T-cell (primary cell): ENCODE measurements around the gene DAAM2. TPM values are rescaled to one million over a fixed set of nuclear protein-coding genes. Genes with fewer than 3 reads are reported as not detected.

Source experiments
- ATAC-seq, 4 experiments: fragments of 200-7000 bp in 3 of 4; fragments of 150-1000 bp in 1 of 4; cut with Tn5 transposase; replicated peaks in 1 of 4; 1 replicate in 3 of 4; 2 replicates in 1 of 4; pipeline ENCODE4 v1.10.0; 2021; ENCODE audit warnings: moderate library complexity in 3 of 4, mild to moderate bottlenecking in 2 of 4, moderate number of reproducible peaks in 1 of 4
- CTCF ChIA-PET, 2 donors: fragments of 300-600 bp; sonication (Branson Sonifier 250); formaldehyde crosslinking; loops; one replicate each; lab custom pipeline; 2022; ENCODE audit warnings: antibody characterized with exemption in 2 of 2; lab: Charles Lee
- POLR2A ChIA-PET, 2 donors: fragments of 300-600 bp; sonication (Branson Sonifier 250); formaldehyde crosslinking; loops; one replicate each; lab custom pipeline; 2022; ENCODE audit warnings: antibody characterized with exemption in 2 of 2; lab: Charles Lee
- DNase-seq, 35 experiments: peaks; one replicate each; pipeline versions ENCODE4 v3.0.0 to v3.0.0-alpha.2; 2013 to 2023
- H3K27ac ChIP-seq: one replicate; pipeline ENCODE4 v1.5.1; 2013; ENCODE audit warnings: low read length
- H3K27me3 ChIP-seq, 2 experiments: replicated peaks in 1 of 2; 1 replicate in 1 of 2; 2 replicates in 1 of 2; pipeline versions ENCODE4 v1.6.1 to v1.7.0; 2013; ENCODE audit warnings: low read length in 1 of 2, mixed read lengths in 1 of 2; ENCODE audit not compliant: control insufficient read depth in 2 of 2, insufficient read depth in 2 of 2; ENCODE audit errors: extremely low read depth in 1 of 2
- H3K36me3 ChIP-seq, 2 donors: 1 replicate in 1 of 2; 2 replicates in 1 of 2; pipeline versions ENCODE4 v1.6.1 to v1.7.0; 2013; ENCODE audit warnings: low read length in 1 of 2; ENCODE audit not compliant: control insufficient read depth in 2 of 2, insufficient read depth in 1 of 2; ENCODE audit errors: extremely low read depth in 1 of 2
- H3K4me1 ChIP-seq, 2 experiments: 1 replicate in 1 of 2; 2 replicates in 1 of 2; pipeline versions ENCODE4 v1.6.1 to v1.7.0; 2013; ENCODE audit warnings: low read length in 2 of 2, mixed read lengths in 1 of 2; ENCODE audit not compliant: insufficient read depth in 2 of 2, control insufficient read depth in 1 of 2; ENCODE audit errors: extremely low read depth in 1 of 2
- H3K4me3 ChIP-seq, 2 donors: 1 replicate in 1 of 2; 2 replicates in 1 of 2; pipeline versions ENCODE4 v1.5.1 to v1.7.0; 2013; ENCODE audit warnings: mild to moderate bottlenecking in 2 of 2, low read length in 1 of 2, moderate library complexity in 1 of 2; ENCODE audit not compliant: control insufficient read depth in 1 of 2; ENCODE audit errors: extremely low read depth in 1 of 2
- H3K9me3 ChIP-seq: 2 replicates; pipeline ENCODE4 v1.7.0; 2013
- H3K27ac Mint-ChIP-seq, 2 donors: one replicate each; pipeline ENCODE4 v1.8.0; 2020 to 2021; ENCODE audit warnings: mild to moderate bottlenecking in 2 of 2, mixed read lengths in 2 of 2
- H3K27me3 Mint-ChIP-seq, 2 donors: one replicate each; pipeline ENCODE4 v1.8.0; 2021 to 2022; ENCODE audit warnings: mixed read lengths in 2 of 2
- H3K36me3 Mint-ChIP-seq: one replicate; pipeline ENCODE4 v1.8.0; 2021; ENCODE audit warnings: mixed read lengths
- H3K4me1 Mint-ChIP-seq, 3 donors: one replicate each; pipeline ENCODE4 v1.8.0; 2020 to 2022; ENCODE audit warnings: mixed read lengths in 3 of 3, mild to moderate bottlenecking in 1 of 3
- H3K4me3 Mint-ChIP-seq, 3 donors: one replicate each; pipeline ENCODE4 v1.8.0; 2020 to 2022; ENCODE audit warnings: mild to moderate bottlenecking in 3 of 3, mixed read lengths in 3 of 3, moderate library complexity in 3 of 3
- H3K9me3 Mint-ChIP-seq, 3 donors: one replicate each; pipeline ENCODE4 v1.8.0; 2020 to 2022; ENCODE audit warnings: mixed read lengths in 3 of 3
- WGBS: methylation state at CpG from one replicate; pipeline ENCODE4 v1.1.5; 2013; ENCODE audit warnings: missing lambda C conversion rate; ENCODE audit not compliant: insufficient coverage; 5-methylcytosine and 5-hydroxymethylcytosine counted together
- total RNA-seq, 35 experiments: library from RNA in 6 of 35; stranded (reverse) in 6 of 35; fragments of 120-200 nt in 1 of 35; gene quantifications; one replicate each; pipeline versions ENCODE4 v1.2.1 to v1.2.4 and lab custom pipeline; 2013 to 2026

DAAM2 gene
- total RNA-seq (under 1 TPM in 2 of 5 donors, not detected in 3; 0.03 to 0.07 TPM), total RNA-seq (lab: John Stamatoyannopoulos, UW) (0 to 0.07 (median 0) reads per million in 29 experiments)
- 0.13 TPM for total RNA-seq (2013)

GRCh38 chr6:39791850-39792539 is at the start of gene DAAM2:
Gene DAAM2 (plus strand): TSS chr6:39792376. CDS start chr6:39856303, 63,927 bp downstream.
- no peak within 1 kb of the TSS for H3K27ac Mint-ChIP-seq
- peaks cover 0 to 6% (median 0%) of the 10 kb centered on the region in 3 donors for H3K4me1 Mint-ChIP-seq
- H3K4me3 ChIP-seq: no peak within 1 kb of the TSS
- CTCF ChIA-PET: no interaction called here
- WGBS: 7% methylated on average over 46 of the region's 55 CpGs
- H3K36me3 ChIP-seq: no peaks in the 10 kb centered on the region
- no peaks in the 10 kb centered on the region for H3K36me3 Mint-ChIP-seq
- POLR2A ChIA-PET: no interaction called here
- no peaks in the 10 kb centered on the region for H3K9me3 ChIP-seq
- no peaks in the 10 kb centered on the region for H3K4me1 ChIP-seq
- H3K4me3 Mint-ChIP-seq: peak within 1 kb of the TSS in 1 of 3 donors; percentile 40
- H3K27ac ChIP-seq: no peak within 1 kb of the TSS
- no peak for DNase-seq
- H3K9me3 Mint-ChIP-seq: no peaks in the 10 kb centered on the region
- H3K27me3 ChIP-seq: peaks cover 6 to 30% of the 10 kb centered on the region in 2 experiments
- peak in 1 of 4 experiments; percentile 27 for ATAC-seq
- H3K27me3 Mint-ChIP-seq: peaks cover 52 to 60% of the 10 kb centered on the region in 2 donors

DNA sequence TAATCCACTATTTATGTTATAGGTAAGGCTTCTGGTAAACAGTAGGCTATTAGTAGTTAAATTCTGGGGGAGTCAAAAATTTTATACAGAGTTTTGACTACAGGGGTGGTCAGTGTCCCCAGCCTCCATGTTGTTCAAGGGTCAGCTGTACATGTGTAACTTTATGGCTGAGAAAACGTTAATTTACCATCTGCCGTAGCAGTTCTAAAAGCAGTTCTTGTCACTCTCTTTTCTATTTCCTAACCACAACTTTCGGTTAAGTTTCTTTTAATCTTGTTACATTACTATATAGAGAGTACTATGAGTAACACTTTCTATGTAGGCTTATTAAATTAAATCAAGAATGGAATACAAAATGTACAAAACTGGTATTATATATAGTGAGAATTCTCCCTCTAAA is 45.4 kb upstream of the DAAM2 start:
- CTCF ChIA-PET: interaction anchor here in 1 of 2 donors (0.6 kb wide), 1 partner anchor 1686 kb away, joined by 3 read pairs; no protein-coding TSS in a partner anchor
- H3K4me1 ChIP-seq: no peaks in the 10 kb centered on the region
- H3K4me3 ChIP-seq: no peak overlapping the region
- H3K9me3 Mint-ChIP-seq: peaks cover 2 to 3% (median 3%) of the 10 kb centered on the region in 3 donors
- POLR2A ChIA-PET: no interaction called here
- H3K27me3 Mint-ChIP-seq: peaks cover 10 to 24% of the 10 kb centered on the region in 2 donors
- H3K36me3 Mint-ChIP-seq: no peaks in the 10 kb centered on the region
- no peak for DNase-seq
- peaks cover 0 to 3% of the 10 kb centered on the region in 2 experiments for H3K27me3 ChIP-seq
- no peak overlapping the region for H3K27ac Mint-ChIP-seq
- WGBS: no CpG with 5 or more reads among the region's 3 CpGs
- no peaks in the 10 kb centered on the region for H3K36me3 ChIP-seq
- H3K4me3 Mint-ChIP-seq: no peak overlapping the region
- no peak for ATAC-seq
- H3K27ac ChIP-seq: no peak overlapping the region
- no peaks in the 10 kb centered on the region for H3K4me1 Mint-ChIP-seq
- no peaks in the 10 kb centered on the region for H3K9me3 ChIP-seq

DNA sequence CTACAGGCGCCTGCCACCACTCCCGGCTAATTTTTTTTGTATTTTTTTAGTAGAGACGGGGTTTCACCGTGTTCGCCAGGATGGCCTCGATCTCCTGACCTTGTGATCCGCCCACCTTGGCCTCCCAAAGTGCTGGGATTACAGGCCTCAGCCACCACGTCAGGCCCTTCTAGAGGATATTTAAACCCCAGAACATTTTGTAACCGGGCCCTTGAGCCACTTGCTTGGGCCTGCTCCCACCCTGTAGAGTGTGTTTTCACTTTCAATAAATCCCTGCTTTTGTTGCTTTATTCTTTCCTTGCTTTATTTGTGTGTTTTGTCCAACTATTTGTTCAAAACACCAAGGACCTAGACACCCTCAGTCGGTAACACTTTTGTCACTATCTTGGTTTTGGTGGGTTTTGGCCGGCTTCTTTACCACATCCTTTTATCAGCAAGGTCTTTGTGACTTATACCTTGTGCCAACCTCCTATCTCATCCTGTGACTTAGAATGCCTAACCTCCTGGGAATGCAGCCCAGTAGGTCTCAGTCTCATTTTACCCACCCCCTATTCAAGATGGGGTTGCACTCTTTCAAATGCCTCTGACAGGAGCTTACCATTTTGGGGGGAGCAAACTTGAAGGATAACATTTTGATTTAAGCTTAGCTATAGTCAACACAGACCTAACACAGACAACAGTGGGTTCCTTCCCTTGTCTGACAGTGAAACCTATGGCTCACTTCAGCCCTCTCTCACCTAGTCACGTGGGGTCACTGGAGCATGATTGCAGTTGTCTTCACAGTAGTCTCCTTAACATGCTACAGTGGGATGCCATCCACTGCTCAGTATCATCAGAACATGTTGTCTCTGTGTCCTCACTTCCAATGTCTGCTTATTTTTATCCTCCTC is 39.1 kb upstream of the DAAM2 start:
- CTCF ChIA-PET: no interaction called here
- no peak overlapping the region for H3K27ac ChIP-seq
- H3K36me3 ChIP-seq: no peaks in the 10 kb centered on the region
- Mint-ChIP-seq H3K27ac (no peak overlapping the region), H3K4me3 (no peak overlapping the region), H3K27me3 (peaks cover 9 to 24% of the 10 kb centered on the region in 2 donors), H3K4me1 (no peaks in the 10 kb centered on the region), H3K9me3 (peaks cover 0 to 6% (median 0%) of the 10 kb centered on the region in 3 donors), H3K36me3 (no peaks in the 10 kb centered on the region)
- peaks cover 0 to 8% of the 10 kb centered on the region in 2 experiments for H3K27me3 ChIP-seq
- H3K9me3 ChIP-seq: no peaks in the 10 kb centered on the region
- WGBS: 71% methylated on average over 11 of the region's 12 CpGs
- DNase-seq (no peak), ATAC-seq (no peak)
- no peaks in the 10 kb centered on the region for H3K4me1 ChIP-seq
- POLR2A ChIA-PET: no interaction called here
- no peak overlapping the region for H3K4me3 ChIP-seq

- ATAC-seq (no peak), DNase-seq (no peak)
- ChIA-PET CTCF (no interaction called here), POLR2A (no interaction called here)
- H3K27me3 Mint-ChIP-seq: peaks cover 9 to 24% of the 10 kb centered on the region in 2 donors
- H3K27me3 ChIP-seq: peaks cover 0 to 8% of the 10 kb centered on the region in 2 experiments
- no peak overlapping the region for H3K27ac Mint-ChIP-seq
- no peaks in the 10 kb centered on the region for H3K36me3 Mint-ChIP-seq
- H3K9me3 Mint-ChIP-seq: peaks cover 0 to 6% (median 0%) of the 10 kb centered on the region in 3 donors
- no peaks in the 10 kb centered on the region for H3K4me1 ChIP-seq
- no peak overlapping the region for H3K4me3 ChIP-seq
- no CpG with 5 or more reads among the region's 3 CpGs for WGBS
- H3K27ac ChIP-seq: no peak overlapping the region
- no peaks in the 10 kb centered on the region for H3K9me3 ChIP-seq
- H3K36me3 ChIP-seq: no peaks in the 10 kb centered on the region
- no peaks in the 10 kb centered on the region for H3K4me1 Mint-ChIP-seq
- no peak overlapping the region for H3K4me3 Mint-ChIP-seq
Observed at GRCh38 chr6:39753725-39754045, 38.5 kb upstream of the DAAM2 start.

DNA sequence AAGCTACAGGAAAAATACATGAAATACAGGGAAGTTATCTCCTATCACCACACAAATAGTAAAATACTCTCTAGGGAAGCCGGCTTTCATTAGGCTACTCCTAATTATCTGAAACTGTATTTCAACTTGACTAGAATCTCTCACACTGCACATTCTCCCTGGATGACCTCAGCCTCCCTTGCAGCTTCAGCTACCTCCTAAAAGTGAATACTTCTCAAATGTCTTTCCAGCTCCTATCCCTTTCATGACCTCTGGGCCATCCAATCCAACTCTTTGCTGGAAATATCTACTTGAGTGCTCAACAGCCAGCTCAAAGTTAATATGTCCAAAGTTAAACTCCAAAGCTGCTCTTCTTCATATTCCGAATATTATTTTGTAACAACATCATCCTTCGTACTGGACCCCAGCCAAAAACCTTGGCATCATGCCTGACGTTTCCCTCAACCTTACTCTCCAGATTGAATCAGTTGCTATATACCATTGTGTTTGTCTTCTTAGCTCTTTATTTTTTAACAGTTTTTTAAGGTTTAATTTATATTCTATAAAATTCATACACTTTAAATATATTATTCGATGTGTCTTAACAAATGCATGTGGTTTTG is 37.6 kb upstream of the DAAM2 start:
- Histone ChIP-seq H3K36me3 (no peaks in the 10 kb centered on the region), H3K4me1 (no peaks in the 10 kb centered on the region), H3K4me3 (no peak overlapping the region), H3K9me3 (no peaks in the 10 kb centered on the region), H3K27me3 (peaks cover 0 to 8% of the 10 kb centered on the region in 2 experiments), H3K27ac (no peak overlapping the region)
- no peak overlapping the region for H3K4me3 Mint-ChIP-seq
- ATAC-seq (no peak), DNase-seq (no peak)
- H3K9me3 Mint-ChIP-seq: peaks cover 0 to 6% (median 0%) of the 10 kb centered on the region in 3 donors
- no peak overlapping the region for H3K27ac Mint-ChIP-seq
- WGBS: 100% methylated on average over 2 of the region's 5 CpGs
- no peaks in the 10 kb centered on the region for H3K36me3 Mint-ChIP-seq
- ChIA-PET CTCF (interaction anchor here in 1 of 2 donors (0.6 kb wide), 1 partner anchor 528 kb away, joined by 3 read pairs; no protein-coding TSS in a partner anchor), POLR2A (no interaction called here)
- no peaks in the 10 kb centered on the region for H3K4me1 Mint-ChIP-seq
- peaks cover 4 to 25% of the 10 kb centered on the region in 2 donors for H3K27me3 Mint-ChIP-seq

DNA sequence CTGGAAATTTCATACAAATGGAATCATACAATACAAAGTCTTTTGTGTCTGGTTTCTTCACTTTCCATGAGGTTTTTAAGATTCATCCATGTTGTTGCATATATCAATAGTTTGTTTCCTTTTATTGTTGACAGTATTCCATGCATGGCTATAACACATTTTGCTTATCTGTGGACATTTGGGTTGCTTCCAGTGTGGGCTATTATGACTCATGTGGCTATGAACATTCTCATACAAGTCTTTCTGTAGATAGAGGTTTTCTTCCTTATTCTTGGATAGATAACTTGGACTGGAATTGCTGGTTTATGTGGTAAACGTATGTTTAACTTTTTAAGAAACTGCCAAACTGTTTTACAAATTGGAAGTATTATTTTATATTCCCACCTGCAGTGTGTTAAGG is 36.9 kb upstream of the DAAM2 start:
- Histone ChIP-seq H3K4me3 (no peak overlapping the region), H3K27me3 (peaks cover 0 to 8% of the 10 kb centered on the region in 2 experiments), H3K27ac (no peak overlapping the region), H3K4me1 (no peaks in the 10 kb centered on the region), H3K9me3 (no peaks in the 10 kb centered on the region), H3K36me3 (no peaks in the 10 kb centered on the region)
- Mint-ChIP-seq H3K36me3 (no peaks in the 10 kb centered on the region), H3K4me3 (no peak overlapping the region), H3K27me3 (peaks cover 5 to 25% of the 10 kb centered on the region in 2 donors), H3K9me3 (peaks cover 0 to 6% (median 0%) of the 10 kb centered on the region in 3 donors), H3K4me1 (no peaks in the 10 kb centered on the region), H3K27ac (no peak overlapping the region)
- POLR2A ChIA-PET: no interaction called here
- ATAC-seq (no peak), DNase-seq (no peak)
- no CpG with 5 or more reads among the region's 1 CpG for WGBS
- CTCF ChIA-PET: no interaction called here
